GM12874 (cell line): ENCODE measurements around the gene RARS2.

Experiments
- TF ChIP-seq, protein P1 (sequence below): IDR thresholded peaks from 2 replicates; pipeline ENCODE4 v1.5.1; 2011; ENCODE audit warnings: low read depth, mild to moderate bottlenecking, control low read depth, low read length, moderate library complexity; ENCODE audit not compliant: insufficient read depth

The RARS2 gene

DNA sequence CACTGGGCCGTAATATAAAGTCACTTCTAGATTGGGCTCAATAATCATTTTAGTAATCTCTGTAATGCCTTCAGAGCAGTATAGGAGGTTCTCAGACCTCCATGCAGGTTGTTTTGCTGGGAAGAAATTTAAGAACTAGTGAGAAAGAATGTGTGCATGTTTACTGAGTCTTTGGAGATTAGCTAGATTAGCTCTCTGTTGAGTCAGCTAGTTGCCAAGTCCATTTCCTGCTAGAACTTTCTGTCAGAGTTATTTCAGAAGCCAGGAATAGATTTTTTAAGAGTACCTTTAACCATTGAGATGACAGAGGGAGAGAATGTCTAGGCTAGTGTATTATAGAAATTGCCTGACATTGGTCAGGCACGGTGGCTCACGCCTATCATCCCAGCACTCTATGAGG, 33.5 kb upstream of the RARS2 start:
- TF ChIP-seq, protein P1, sequence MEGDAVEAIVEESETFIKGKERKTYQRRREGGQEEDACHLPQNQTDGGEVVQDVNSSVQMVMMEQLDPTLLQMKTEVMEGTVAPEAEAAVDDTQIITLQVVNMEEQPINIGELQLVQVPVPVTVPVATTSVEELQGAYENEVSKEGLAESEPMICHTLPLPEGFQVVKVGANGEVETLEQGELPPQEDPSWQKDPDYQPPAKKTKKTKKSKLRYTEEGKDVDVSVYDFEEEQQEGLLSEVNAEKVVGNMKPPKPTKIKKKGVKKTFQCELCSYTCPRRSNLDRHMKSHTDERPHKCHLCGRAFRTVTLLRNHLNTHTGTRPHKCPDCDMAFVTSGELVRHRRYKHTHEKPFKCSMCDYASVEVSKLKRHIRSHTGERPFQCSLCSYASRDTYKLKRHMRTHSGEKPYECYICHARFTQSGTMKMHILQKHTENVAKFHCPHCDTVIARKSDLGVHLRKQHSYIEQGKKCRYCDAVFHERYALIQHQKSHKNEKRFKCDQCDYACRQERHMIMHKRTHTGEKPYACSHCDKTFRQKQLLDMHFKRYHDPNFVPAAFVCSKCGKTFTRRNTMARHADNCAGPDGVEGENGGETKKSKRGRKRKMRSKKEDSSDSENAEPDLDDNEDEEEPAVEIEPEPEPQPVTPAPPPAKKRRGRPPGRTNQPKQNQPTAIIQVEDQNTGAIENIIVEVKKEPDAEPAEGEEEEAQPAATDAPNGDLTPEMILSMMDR, result no peak

DNA sequence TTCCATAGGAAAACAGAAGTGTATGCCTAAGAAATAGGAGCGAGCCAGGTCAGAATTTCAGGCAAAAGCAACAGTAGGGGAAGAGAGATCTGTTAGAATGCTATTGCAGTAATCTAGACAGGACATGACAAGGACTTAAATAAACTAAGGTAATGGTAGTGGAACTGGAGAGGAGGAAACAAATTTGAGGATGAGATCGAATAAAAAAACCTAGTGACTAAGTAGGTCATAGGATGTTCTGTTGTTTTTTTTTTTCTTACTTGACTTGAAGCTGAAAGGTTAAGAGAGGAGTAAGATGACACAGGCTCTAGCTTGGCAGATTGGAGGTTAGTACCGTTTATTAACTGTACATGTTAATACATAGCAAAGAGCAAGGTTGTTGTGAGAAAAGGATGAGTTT, 28.7 kb upstream of the RARS2 start:
- TF ChIP-seq, protein P1, result no peak

DNA sequence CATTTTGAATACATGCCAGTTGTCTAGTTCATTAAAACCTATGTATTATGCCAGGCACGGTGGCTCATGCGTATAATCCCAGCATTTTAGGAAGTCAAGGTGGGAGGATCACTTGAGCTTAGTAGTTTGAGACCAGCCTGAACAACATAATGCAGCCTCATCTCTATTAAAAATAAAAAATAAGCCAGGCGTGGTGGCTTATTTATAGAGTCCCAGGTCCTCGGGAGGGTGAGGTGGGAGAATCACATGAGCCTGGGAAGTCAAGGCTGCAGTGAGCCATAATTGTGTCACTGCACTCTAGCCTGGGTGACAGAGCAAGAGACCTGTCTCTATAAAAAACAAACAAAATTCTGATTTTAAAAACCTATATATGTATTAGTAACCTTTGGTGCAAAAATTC, 27.6 kb upstream of the RARS2 start:
- TF ChIP-seq, protein P1, result no peak

DNA sequence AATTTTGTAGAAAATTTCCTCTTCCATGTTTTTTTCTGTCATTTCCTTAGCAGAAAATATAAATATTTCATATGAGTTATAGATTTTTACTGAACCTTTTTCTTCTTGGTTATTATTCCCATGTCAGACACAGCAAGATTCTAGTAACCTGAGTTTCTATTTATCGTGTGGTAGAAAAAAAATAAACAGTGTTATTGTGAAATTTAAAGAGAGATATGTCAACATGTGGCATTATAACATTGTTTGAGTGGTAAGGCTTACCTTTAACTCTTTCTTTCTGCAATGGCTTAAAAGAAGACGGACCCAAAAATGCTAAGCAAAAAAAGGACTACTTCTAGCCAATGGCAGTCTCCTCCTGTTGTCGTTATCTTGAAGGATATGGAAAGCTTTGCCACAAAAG, 19.0 kb upstream of the RARS2 start:
- TF ChIP-seq, protein P1, result no peak

DNA sequence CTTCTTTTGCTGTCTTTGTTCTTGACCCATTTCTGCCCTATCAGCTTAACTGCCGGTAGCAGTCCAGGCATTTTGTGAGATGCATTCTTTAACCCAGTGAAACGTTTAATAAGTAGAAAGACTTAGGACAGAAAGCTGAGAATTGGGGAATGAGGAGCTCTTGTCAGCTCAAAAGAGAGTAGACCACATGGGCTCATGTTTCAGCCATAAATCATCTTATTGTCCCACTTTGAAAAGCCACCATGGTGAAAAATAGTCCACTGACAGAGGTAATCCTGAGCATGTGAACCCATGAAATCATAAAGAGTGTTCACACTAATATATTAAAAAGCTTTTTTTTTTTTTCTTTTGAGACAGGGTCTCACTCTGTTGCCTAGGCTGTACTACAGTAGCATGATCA, 16.4 kb upstream of the RARS2 start:
- TF ChIP-seq, protein P1, result no peak

DNA sequence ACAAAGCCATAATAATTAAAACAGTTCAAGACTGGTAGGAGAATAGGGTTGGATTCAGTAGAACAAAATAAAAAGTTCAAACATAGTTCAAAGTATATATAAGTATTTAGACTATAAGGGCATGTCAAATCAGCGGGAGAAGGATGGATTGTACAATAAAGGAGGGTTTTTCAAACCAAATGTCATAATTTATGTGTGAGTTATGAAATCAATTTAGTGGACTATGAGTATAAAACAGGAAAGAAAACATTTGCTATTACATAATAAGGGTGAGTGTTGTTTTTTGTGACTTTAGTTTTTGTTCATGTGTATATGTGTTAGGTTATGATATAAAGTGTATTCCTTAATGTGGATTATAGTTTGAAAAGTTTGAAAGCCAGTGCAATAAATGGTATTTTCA, 10.8 kb upstream of the RARS2 start:
- TF ChIP-seq, protein P1, result no peak

DNA sequence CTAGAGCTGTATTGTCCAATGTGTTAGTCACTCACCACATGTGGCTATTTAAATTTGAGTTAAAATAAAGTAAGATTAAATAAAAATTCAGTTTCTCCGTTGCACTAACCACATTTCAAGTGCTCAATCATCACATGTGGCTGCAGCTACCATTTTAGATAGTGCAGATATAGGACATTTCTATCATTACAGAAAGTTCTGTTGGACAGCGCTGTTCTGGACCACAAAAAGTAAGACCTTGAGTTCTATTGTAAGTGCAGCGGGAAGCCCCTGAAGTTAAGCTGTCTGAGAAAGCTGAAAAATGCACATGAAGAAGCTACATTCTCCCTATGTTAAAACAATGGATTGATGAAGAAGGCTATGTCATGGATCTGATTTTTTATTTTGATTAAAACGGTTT, 1.2 kb upstream of the RARS2 start:
- TF ChIP-seq, protein P1, result no peak

DNA sequence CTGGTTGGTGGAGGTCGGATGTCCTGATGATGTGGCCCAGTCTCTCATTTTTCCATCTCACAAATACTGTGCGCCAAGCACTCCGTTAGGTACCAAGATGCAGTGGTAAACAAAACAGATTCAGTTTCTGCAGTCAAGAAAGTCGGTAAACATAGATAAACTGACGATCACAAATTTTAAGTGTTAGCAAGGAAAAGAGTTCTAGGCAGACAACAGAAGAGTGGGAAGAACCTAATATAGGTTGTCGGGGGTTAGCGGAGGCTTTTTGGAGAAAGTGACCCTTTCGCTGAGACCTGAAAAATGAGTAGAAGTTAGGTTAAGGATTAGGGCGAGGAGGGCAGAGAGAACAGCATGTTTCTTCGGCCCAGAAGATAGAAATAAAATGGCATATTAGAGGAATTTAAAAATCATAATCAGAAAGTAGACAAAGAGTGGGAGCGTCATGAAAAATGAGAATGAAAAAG, 662 bp upstream of the RARS2 start:
- TF ChIP-seq, protein P1, result no peak
